ENCODE results near the gene MFSD12.
"Not testable (repeated sequence)": the region's sequence is repeated elsewhere in the genome, so short reads cannot be mapped to it uniquely, and the experiment has no call there.

Gene MFSD12

DNA sequence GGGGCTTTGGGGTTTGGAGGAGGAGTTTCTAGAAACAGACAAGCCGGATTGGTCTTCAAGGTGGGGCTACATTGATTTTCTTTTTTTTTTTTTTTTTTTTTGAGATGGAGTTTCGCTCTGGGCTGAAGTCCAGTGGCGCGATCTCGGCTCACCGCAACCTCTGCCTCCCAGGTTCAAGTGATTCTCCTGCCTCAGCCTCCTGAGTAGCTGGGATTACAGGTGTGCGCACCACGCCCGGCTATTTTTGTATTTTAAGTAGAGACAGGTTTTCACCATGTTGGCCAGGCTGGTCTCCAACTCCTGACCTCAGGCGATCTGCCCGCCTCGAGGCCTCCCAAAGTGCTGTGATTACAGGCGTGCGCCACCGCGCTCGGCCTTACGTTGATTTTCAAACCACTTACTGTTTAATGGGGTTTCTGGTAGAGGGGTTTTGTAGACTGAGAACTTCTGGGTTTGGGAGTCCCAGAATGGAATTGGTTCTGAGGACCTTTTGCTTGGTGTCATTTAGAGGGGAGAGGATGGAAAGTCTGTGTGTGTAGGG, 49.2 kb downstream of the MFSD12 start:
- not testable (repeated sequence) for H2BK120ac ChIP-seq (ENCODE audit: low read depth, low read length); H3K14ac ChIP-seq (ENCODE audit: low read length); H2BK15ac ChIP-seq (ENCODE audit: low read length); H2AFZ ChIP-seq (ENCODE audit: low read length); H4K8ac ChIP-seq (ENCODE audit: low read depth, low read length); DNase-seq (ENCODE audit: low spot score); H3K23ac ChIP-seq (ENCODE audit: low read depth, low read length, poor library complexity); H3K27me3 ChIP-seq (ENCODE audit: control insufficient read depth in 3 of 3, insufficient read depth in 3 of 3, low read depth in 1 of 3, low read length in 3 of 3); H3K18ac ChIP-seq (ENCODE audit: low read length); H3K4ac ChIP-seq (ENCODE audit: low read length); H3K27ac ChIP-seq (replicated peaks; ENCODE audit: low read length); H3K9me3 ChIP-seq (replicated peaks in 1 of 2; ENCODE audit: control insufficient read depth in 2 of 2, insufficient read depth in 1 of 2, low read depth in 1 of 2, low read length in 2 of 2); H3K4me3 ChIP-seq (ENCODE audit: low read length in 2 of 2); H3K9ac ChIP-seq (ENCODE audit: low read depth, low read length, poor library complexity); H4K91ac ChIP-seq (ENCODE audit: low read depth, low read length, poor library complexity); H2BK12ac ChIP-seq (ENCODE audit: low read length); H3K4me2 ChIP-seq (ENCODE audit: insufficient read depth, low read length, poor library complexity, severe bottlenecking); H2AK5ac ChIP-seq (ENCODE audit: low read depth, low read length)
- H3K4me1 ChIP-seq (ENCODE audit: control insufficient read depth in 2 of 2, insufficient read depth in 1 of 2, low read depth in 1 of 2, low read length in 2 of 2) = peaks cover 9 to 13% of the 10 kb centered on the region in 2 donors
- no CpG with 5 or more reads among the region's 18 CpGs for WGBS, 2 donors (ENCODE audit: extremely low coverage in 2 of 2, insufficient read length in 2 of 2, insufficient replicate concordance in 1 of 2)
- H3K79me1 ChIP-seq (ENCODE audit: low read depth, low read length) = peaks cover 53% of the 10 kb centered on the region
- peak overlapping the region; percentile 53 for H2BK5ac ChIP-seq (ENCODE audit: low read length)
- H3K36me3 ChIP-seq (replicated peaks in 1 of 2; ENCODE audit: control insufficient read depth in 2 of 2, insufficient read depth in 2 of 2, low read length in 2 of 2) = peaks cover 20 to 53% of the 10 kb centered on the region in 2 donors

DNA sequence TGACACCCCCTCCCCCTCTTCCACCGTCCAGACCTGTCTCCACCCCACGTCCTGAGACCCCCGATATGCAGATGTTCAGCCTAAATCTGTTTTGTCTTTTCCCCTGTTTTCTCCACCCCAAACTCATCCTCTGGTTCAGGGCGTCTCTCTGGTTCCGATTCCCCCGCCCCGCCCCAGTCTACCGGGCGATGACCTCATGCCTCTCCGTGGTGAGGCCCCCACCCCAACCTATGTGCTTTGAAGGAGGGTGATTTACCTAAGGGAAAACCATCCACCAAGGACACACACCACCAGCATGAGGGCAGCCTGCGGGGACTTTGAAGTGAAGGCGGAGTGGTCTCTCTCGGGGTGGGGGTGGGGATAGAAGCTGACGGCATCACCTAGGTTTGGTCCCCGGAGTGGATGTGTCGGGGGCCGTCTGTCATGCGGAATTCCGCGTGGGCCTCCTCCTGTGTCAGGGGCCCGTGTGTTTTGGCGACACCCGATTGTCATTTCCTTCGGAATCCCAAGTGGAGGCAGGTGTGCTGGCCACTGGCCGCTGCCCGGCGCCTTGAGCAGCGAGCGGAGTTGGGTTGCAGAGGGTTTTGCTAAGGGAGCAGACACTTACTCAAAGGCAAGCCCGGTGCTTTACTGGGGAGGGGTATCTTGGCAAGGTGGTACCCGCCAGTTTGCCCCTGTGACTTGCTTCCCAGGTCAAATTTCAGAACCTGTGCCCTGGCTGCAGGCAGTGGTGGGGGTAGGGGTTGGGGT, 49.8 kb downstream of the MFSD12 start:
- Histone ChIP-seq H3K79me1 (ENCODE audit: low read depth, low read length) (peaks cover 47% of the 10 kb centered on the region), H3K23ac (ENCODE audit: low read depth, low read length, poor library complexity) (peak overlapping the region; percentile 85), H3K4me3 (ENCODE audit: low read length in 2 of 2) (peak overlapping the region; percentile 90 to 92), H2BK15ac (ENCODE audit: low read length) (no peak overlapping the region), H3K4ac (ENCODE audit: low read length) (no peak overlapping the region), H3K9ac (ENCODE audit: low read depth, low read length, poor library complexity) (peak overlapping the region; percentile 99), H2BK5ac (ENCODE audit: low read length) (no peak overlapping the region), H4K91ac (ENCODE audit: low read depth, low read length, poor library complexity) (no peak overlapping the region), H3K14ac (ENCODE audit: low read length) (peak overlapping the region; percentile 44), H3K4me1 (ENCODE audit: control insufficient read depth in 2 of 2, insufficient read depth in 1 of 2, low read depth in 1 of 2, low read length in 2 of 2) (peaks cover 9 to 13% of the 10 kb centered on the region in 2 donors), H2AFZ (ENCODE audit: low read length) (no peak overlapping the region), H2AK5ac (ENCODE audit: low read depth, low read length) (peak overlapping the region; percentile 46), H2BK12ac (ENCODE audit: low read length) (no peak overlapping the region), H3K18ac (ENCODE audit: low read length) (peak overlapping the region; percentile 64), H3K9me3 (replicated peaks in 1 of 2; ENCODE audit: control insufficient read depth in 2 of 2, insufficient read depth in 1 of 2, low read depth in 1 of 2, low read length in 2 of 2) (no peaks in the 10 kb centered on the region), H3K27ac (replicated peaks; ENCODE audit: low read length) (no peak overlapping the region), H4K8ac (ENCODE audit: low read depth, low read length) (no peak overlapping the region), H3K36me3 (replicated peaks in 1 of 2; ENCODE audit: control insufficient read depth in 2 of 2, insufficient read depth in 2 of 2, low read length in 2 of 2) (peaks cover 20 to 47% of the 10 kb centered on the region in 2 donors), H2BK120ac (ENCODE audit: low read depth, low read length) (no peak overlapping the region), H3K4me2 (ENCODE audit: insufficient read depth, low read length, poor library complexity, severe bottlenecking) (peak overlapping the region; percentile 99), H3K27me3 (ENCODE audit: control insufficient read depth in 3 of 3, insufficient read depth in 3 of 3, low read depth in 1 of 3, low read length in 3 of 3) (no peaks in the 10 kb centered on the region)
- DNase-seq (ENCODE audit: low spot score) = no peak
- WGBS, 2 donors (ENCODE audit: extremely low coverage in 2 of 2, insufficient read length in 2 of 2, insufficient replicate concordance in 1 of 2) = no CpG with 5 or more reads among the region's 31 CpGs

DNA sequence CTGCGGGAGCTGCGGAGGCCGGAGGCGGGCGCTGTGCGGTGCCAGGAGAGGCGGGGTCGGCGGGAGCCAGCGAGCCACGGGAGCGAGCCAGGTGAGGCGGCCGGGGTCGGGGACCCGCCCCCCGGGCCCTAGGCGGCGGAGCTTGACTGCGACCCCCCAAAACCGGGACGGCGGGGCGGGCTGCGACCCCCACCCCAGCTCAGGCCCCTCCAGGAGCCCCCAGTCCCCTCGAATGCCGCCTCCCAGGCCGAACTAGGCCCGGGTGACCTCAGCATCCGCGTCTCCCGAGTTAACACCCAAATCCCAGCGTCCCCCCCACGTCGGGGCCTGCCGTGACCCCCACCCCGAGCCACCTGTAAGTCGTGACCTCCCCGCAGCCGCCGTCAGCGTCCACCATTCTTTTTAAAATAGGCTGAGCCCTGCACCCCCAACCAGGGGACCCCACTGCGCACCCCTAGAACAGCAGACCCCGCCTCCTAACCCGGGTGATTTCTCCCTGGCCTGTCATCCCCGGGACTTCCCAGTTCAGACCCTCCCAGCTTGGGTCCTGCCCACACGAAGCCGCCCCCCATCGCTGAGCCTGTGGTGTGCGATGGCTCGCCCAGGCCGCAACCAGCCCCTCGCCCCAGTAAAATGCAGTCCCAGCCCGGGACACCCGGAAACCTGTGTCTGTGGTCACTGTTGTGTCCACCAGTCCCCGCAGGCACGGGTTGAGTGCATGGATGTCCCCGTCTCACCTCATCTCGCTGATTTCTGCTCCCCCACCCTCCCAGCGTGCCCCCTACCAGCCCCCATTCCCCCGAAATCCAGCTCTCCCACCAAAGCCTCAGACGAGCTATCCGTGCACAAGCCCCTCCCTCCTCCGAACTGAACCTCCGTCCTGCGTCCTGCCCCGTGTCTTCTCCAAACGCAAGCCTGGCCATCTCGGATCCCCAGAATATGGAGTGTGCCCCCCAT, 50.7 kb downstream of the MFSD12 start:
- Histone ChIP-seq H3K4ac (ENCODE audit: low read length) (no peak overlapping the region), H4K8ac (ENCODE audit: low read depth, low read length) (no peak overlapping the region), H3K23ac (ENCODE audit: low read depth, low read length, poor library complexity) (peak overlapping the region; percentile 85), H3K27me3 (ENCODE audit: control insufficient read depth in 3 of 3, insufficient read depth in 3 of 3, low read depth in 1 of 3, low read length in 3 of 3) (no peaks in the 10 kb centered on the region), H3K18ac (ENCODE audit: low read length) (peak overlapping the region; percentile 95), H3K9me3 (replicated peaks in 1 of 2; ENCODE audit: control insufficient read depth in 2 of 2, insufficient read depth in 1 of 2, low read depth in 1 of 2, low read length in 2 of 2) (no peaks in the 10 kb centered on the region), H2AFZ (ENCODE audit: low read length) (peak overlapping the region; percentile 90), H3K4me3 (ENCODE audit: low read length in 2 of 2) (peak overlapping the region; percentile 90 to 92), H2BK12ac (ENCODE audit: low read length) (no peak overlapping the region), H2BK15ac (ENCODE audit: low read length) (no peak overlapping the region), H2BK5ac (ENCODE audit: low read length) (peak overlapping the region; percentile 90), H3K9ac (ENCODE audit: low read depth, low read length, poor library complexity) (peak overlapping the region; percentile 99), H2BK120ac (ENCODE audit: low read depth, low read length) (peak overlapping the region; percentile 97), H3K4me2 (ENCODE audit: insufficient read depth, low read length, poor library complexity, severe bottlenecking) (peak overlapping the region; percentile 99), H2AK5ac (ENCODE audit: low read depth, low read length) (peak overlapping the region; percentile 97), H3K36me3 (replicated peaks in 1 of 2; ENCODE audit: control insufficient read depth in 2 of 2, insufficient read depth in 2 of 2, low read length in 2 of 2) (peaks cover 20 to 40% of the 10 kb centered on the region in 2 donors), H3K27ac (replicated peaks; ENCODE audit: low read length) (no peak overlapping the region), H3K4me1 (ENCODE audit: control insufficient read depth in 2 of 2, insufficient read depth in 1 of 2, low read depth in 1 of 2, low read length in 2 of 2) (peaks cover 9 to 13% of the 10 kb centered on the region in 2 donors), H3K79me1 (ENCODE audit: low read depth, low read length) (peaks cover 39% of the 10 kb centered on the region), H4K91ac (ENCODE audit: low read depth, low read length, poor library complexity) (no peak overlapping the region), H3K14ac (ENCODE audit: low read length) (peak overlapping the region; percentile 94)
- no peak for DNase-seq (ENCODE audit: low spot score)
- WGBS, 2 donors (ENCODE audit: extremely low coverage in 2 of 2, insufficient read length in 2 of 2, insufficient replicate concordance in 1 of 2) = no CpG with 5 or more reads among the region's 69 CpGs

Data from neuronal stem cell (in vitro differentiated cells).